ENCODE results near the gene CFHR1. TPM values are rescaled to one million over a fixed set of nuclear protein-coding genes. Genes with fewer than 3 reads are reported as not detected.
"Not testable (repeated sequence)": the region's sequence is repeated elsewhere in the genome, so short reads cannot be mapped to it uniquely, and the experiment has no call there.

CFHR1 gene
- total and polyA plus RNA-seq, 9 donors = 0.23 to 2.4 (median 0.62) TPM

DNA sequence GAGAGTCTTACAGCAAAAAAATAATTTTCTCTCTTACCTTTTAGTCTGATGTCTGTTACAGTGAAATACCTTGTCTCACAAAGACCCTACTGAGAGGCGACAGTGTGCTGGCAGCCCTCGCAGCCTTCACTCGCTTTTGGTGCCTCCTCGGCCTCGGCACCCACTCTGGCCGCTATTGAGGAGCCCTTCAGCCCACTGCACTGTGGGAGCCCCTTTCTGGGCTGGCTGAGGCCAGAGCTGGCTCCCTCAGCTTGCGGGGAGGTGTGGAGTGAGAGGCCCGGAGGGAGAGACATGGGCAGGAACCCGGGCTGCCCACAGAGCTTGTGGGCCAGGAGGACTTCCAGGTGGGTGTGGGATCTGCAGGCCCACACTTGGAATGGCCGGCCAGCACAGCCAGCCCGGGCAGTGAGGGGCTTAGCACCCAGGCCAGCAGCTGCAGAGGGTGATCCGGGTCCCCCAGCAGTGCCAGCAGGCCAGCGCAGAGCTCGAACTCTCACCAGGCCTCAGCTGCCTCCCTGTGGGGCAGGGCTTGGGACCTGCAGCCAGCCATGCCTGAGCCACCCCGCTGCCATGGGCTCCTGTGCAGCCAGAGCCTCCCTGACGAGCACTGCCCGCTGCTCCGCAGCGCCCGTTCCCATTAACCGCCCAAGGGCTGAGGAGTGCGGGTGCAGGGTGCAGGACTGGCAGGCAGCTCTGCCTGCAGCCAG lies 10.8 kb upstream of the CFHR1 start:
- Histone ChIP-seq H3K36me3 (ENCODE audit: control insufficient read depth, insufficient read depth, low read length) (no peaks in the 10 kb centered on the region), H3K4me3 (ENCODE audit: low read length) (no peak overlapping the region), H3K27me3 (ENCODE audit: control insufficient read depth, insufficient read depth, low read length) (no peaks in the 10 kb centered on the region), H3K4me1 (ENCODE audit: control insufficient read depth, insufficient read depth, low read length) (no peaks in the 10 kb centered on the region), H3K27ac (ENCODE audit: low read length) (no peak overlapping the region), H3K9me3 (replicated peaks; ENCODE audit: control insufficient read depth, low read depth, low read length) (no peaks in the 10 kb centered on the region)
- WGBS (ENCODE audit: insufficient coverage) = 85% methylated on average over 21 of the region's 22 CpGs
- DNase-seq = no peak

DNA sequence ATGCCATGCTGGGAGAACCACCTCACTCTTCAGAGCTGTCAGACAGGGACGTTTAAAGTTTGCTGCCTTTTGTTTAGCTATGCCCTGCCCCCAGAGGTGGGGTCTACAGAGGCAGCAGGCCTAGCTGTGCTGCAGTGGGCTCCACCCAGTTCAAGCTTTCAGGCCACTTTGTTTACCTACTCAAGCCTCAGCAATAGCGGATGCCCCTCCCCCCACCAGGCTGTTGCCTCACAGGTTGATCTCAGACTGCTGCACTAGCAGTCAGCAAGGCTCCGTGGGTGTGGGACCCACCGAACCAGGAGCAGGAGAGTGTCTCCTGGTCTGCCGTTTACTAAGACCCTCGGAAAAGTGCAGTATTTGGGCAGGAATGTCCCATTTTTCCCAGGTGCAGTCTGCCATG lies 2.1 kb upstream of the CFHR1 start:
- not testable (repeated sequence) for H3K9me3 ChIP-seq (replicated peaks; ENCODE audit: control insufficient read depth, low read depth, low read length); H3K27me3 ChIP-seq (ENCODE audit: control insufficient read depth, insufficient read depth, low read length); H3K36me3 ChIP-seq (ENCODE audit: control insufficient read depth, insufficient read depth, low read length); H3K27ac ChIP-seq (ENCODE audit: low read length); H3K4me3 ChIP-seq (ENCODE audit: low read length); DNase-seq; H3K4me1 ChIP-seq (ENCODE audit: control insufficient read depth, insufficient read depth, low read length)
- 43% methylated on average over 1 of the region's 6 CpGs for WGBS (ENCODE audit: insufficient coverage)

DNA sequence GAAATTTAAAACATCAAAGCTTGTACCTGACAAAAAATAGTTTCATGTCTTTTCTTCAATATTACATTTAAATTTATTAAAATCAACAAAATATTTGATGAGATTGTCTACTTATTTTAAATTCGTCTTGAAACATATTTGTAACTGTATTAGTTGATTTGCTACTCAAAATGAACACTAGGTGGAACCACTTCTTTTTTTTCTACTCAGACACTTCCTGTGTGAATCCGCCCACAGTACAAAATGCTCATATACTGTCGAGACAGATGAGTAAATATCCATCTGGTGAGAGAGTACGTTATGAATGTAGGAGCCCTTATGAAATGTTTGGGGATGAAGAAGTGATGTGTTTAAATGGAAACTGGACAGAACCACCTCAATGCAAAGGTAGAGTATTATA lies 8.3 kb downstream of the CFHR1 start:
- not testable (repeated sequence) for H3K9me3 ChIP-seq (replicated peaks; ENCODE audit: control insufficient read depth, low read depth, low read length); H3K36me3 ChIP-seq (ENCODE audit: control insufficient read depth, insufficient read depth, low read length); H3K27me3 ChIP-seq (ENCODE audit: control insufficient read depth, insufficient read depth, low read length); H3K4me1 ChIP-seq (ENCODE audit: control insufficient read depth, insufficient read depth, low read length); H3K4me3 ChIP-seq (ENCODE audit: low read length); H3K27ac ChIP-seq (ENCODE audit: low read length)
- DNase-seq = peak; percentile 49
- WGBS (ENCODE audit: insufficient coverage) = no CpG with 5 or more reads among the region's 4 CpGs

DNA sequence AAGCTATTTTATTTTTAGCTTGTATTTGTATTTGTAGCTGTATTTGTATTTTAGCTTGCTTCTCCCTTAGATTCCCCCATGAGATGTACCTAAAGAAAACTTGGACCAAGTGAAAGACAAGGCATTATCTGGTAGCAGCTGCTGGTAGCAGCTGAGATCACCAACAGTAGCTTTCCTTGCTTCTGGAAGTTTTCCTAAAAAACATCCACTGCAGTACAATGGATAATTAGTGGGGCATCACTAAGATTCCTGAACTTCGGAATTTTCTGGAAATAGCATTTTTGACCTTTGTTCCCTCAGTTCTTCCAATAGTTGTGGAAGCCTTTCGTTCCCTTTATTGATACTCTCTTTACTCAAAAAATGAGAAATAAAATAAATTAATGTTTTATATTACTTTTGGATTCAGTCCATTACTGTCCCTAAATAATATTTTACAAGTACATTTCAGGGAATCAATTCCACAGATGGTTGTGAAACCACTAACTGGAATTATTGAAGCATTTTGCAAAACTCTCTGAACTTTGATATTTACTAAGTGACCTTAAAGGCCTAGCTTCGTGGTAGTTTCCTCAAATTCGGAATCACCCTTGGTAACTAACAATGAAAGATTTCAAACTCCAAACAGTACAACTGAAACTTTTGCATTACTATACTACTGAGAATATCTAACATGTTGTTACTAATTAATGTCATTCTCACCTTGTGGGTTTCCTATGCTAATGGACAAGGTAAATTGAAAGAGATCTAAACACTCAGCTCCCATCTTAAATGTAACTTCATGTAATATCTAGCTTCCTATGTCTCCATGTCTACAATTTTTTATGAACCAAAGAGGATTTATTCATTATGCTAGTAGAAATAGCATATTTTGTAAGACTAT lies 30.3 kb downstream of the CFHR1 start:
- not testable (repeated sequence) for H3K27ac ChIP-seq (ENCODE audit: low read length); H3K9me3 ChIP-seq (replicated peaks; ENCODE audit: control insufficient read depth, low read depth, low read length); H3K4me3 ChIP-seq (ENCODE audit: low read length); H3K4me1 ChIP-seq (ENCODE audit: control insufficient read depth, insufficient read depth, low read length); H3K27me3 ChIP-seq (ENCODE audit: control insufficient read depth, insufficient read depth, low read length); H3K36me3 ChIP-seq (ENCODE audit: control insufficient read depth, insufficient read depth, low read length)
- no CpG with 5 or more reads among the region's 4 CpGs for WGBS (ENCODE audit: insufficient coverage)
- peak; percentile 36 for DNase-seq

DNA sequence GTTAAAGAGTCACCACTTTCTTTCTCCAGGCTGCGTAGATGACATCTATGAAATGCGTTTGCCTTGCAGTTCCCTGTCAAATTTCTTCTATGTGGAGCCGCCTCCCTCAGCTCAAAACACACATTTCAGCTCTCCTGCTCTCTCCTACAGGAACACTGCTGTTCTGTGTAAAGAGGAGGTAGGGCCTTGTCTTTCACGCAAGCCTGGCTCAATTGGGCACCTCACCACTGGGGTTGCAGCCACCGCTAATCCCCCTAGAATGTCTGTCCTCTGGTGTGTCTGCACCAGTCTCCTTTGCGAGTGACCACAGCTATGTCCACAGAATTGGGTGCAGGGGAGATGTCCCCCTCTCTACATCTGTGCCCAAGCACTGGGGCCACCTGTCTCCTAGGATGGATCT lies 36.5 kb downstream of the CFHR1 start:
- no peak overlapping the region for H3K4me3 ChIP-seq (ENCODE audit: low read length)
- no peaks in the 10 kb centered on the region for H3K9me3 ChIP-seq (replicated peaks; ENCODE audit: control insufficient read depth, low read depth, low read length)
- no peaks in the 10 kb centered on the region for H3K27me3 ChIP-seq (ENCODE audit: control insufficient read depth, insufficient read depth, low read length)
- no peak overlapping the region for H3K27ac ChIP-seq (ENCODE audit: low read length)
- no peak for DNase-seq
- H3K36me3 ChIP-seq (ENCODE audit: control insufficient read depth, insufficient read depth, low read length) = no peaks in the 10 kb centered on the region
- no peaks in the 10 kb centered on the region for H3K4me1 ChIP-seq (ENCODE audit: control insufficient read depth, insufficient read depth, low read length)
- no CpG with 5 or more reads among the region's 6 CpGs for WGBS (ENCODE audit: insufficient coverage)

DNA sequence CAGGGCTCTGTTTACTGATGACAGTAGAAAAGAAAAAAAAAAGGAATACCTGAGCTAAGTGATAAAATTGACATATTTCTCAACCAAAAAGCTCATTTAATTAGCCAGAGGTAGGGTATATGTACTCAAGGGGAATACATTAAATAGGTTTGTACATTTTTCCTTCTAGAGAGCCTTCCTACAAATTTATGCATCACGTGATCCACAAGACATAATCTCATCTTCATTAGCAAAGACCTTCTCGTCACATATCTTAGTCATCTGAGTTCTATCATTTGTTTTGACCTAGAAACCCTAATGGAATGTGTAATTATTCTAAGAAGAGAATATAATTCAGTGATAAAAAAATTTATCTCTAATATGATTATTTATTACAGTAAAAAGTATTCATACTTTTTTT lies 37.7 kb downstream of the CFHR1 start:
- WGBS (ENCODE audit: insufficient coverage) = no CpG with 5 or more reads among the region's 2 CpGs
- Histone ChIP-seq H3K9me3 (replicated peaks; ENCODE audit: control insufficient read depth, low read depth, low read length) (no peaks in the 10 kb centered on the region), H3K4me1 (ENCODE audit: control insufficient read depth, insufficient read depth, low read length) (no peaks in the 10 kb centered on the region), H3K27ac (ENCODE audit: low read length) (no peak overlapping the region), H3K27me3 (ENCODE audit: control insufficient read depth, insufficient read depth, low read length) (no peaks in the 10 kb centered on the region), H3K4me3 (ENCODE audit: low read length) (no peak overlapping the region), H3K36me3 (ENCODE audit: control insufficient read depth, insufficient read depth, low read length) (no peaks in the 10 kb centered on the region)
- DNase-seq = no peak

DNA sequence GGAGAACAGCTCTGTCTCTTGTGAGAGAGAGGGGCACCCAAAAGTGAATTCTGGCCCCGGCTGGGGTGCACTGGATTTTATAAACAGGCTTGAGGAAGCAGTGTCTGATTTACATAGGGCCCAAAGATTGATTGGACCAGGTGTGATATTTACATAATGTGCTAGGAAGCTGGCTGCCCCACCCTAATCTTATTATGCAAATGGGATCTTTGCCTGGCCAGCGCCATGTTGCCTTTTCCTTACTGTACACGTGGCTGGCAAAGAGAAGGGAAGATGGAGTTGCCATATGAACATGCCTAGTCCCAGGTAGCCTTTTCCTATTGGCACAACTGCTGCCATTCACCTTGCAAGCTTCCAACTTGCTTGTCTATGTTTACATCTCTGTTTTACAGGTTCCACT lies 39.3 kb downstream of the CFHR1 start:
- Histone ChIP-seq H3K4me1 (ENCODE audit: control insufficient read depth, insufficient read depth, low read length) (no peaks in the 10 kb centered on the region), H3K9me3 (replicated peaks; ENCODE audit: control insufficient read depth, low read depth, low read length) (peaks cover 2% of the 10 kb centered on the region), H3K4me3 (ENCODE audit: low read length) (no peak overlapping the region), H3K27me3 (ENCODE audit: control insufficient read depth, insufficient read depth, low read length) (no peaks in the 10 kb centered on the region), H3K27ac (ENCODE audit: low read length) (no peak overlapping the region), H3K36me3 (ENCODE audit: control insufficient read depth, insufficient read depth, low read length) (no peaks in the 10 kb centered on the region)
- WGBS (ENCODE audit: insufficient coverage) = 89% methylated on average over 1 of the region's 3 CpGs
- no peak for DNase-seq

DNA sequence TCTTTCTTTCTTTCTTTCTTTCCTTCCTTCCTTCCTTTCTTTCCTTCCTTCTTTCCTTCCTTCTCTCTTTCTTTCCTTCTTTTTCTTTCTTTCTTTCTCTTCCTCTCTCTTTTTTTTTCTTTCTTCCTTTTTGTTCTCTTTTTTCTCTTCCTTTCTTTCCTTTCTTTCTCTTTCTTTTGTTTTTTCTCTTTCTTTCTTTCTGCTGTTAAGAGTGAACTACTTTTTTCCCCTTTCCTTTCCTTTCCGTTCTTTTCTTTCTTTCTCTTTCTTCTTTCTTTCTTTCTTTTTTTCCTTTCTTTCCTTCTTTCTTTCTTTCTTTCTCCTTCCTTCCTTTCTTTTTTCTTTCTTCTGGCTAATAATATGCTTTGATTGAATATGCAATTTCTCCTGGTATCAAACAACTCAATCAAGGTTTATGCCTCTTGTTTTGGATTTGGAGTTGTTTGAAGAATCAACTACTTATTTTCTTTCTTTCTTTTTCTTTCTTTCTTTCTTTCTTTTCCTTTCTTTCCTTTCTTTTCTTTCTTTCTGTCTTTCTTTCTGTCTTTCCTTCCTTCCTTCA lies 40.9 kb downstream of the CFHR1 start:
- Histone ChIP-seq H3K27me3 (ENCODE audit: control insufficient read depth, insufficient read depth, low read length) (no peaks in the 10 kb centered on the region), H3K4me1 (ENCODE audit: control insufficient read depth, insufficient read depth, low read length) (no peaks in the 10 kb centered on the region), H3K4me3 (ENCODE audit: low read length) (no peak overlapping the region), H3K36me3 (ENCODE audit: control insufficient read depth, insufficient read depth, low read length) (no peaks in the 10 kb centered on the region), H3K27ac (ENCODE audit: low read length) (no peak overlapping the region), H3K9me3 (replicated peaks; ENCODE audit: control insufficient read depth, low read depth, low read length) (peaks cover 2% of the 10 kb centered on the region)
- DNase-seq = no peak
- WGBS (ENCODE audit: insufficient coverage) = no CpG with 5 or more reads among the region's 1 CpG

DNA sequence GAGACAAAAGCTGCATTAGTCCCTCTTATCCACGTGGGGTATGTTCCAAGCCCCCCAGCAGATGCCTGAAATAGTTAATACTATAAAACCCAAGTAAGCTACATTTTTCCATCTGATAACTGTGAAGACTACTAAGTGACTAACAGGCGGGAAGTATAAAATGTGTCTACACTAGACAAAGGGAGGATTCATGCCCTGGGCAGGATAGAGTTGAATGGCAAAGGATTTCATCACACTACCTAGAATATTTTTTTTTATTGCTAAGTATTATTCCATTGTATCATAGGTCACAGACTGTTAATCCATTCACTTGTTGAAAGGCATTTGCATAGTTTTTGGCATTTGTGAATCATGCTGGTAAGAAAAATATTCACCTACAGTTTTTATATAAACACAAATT lies 41.9 kb downstream of the CFHR1 start:
- no peak overlapping the region for H3K27ac ChIP-seq (ENCODE audit: low read length)
- no CpG with 5 or more reads among the region's 2 CpGs for WGBS (ENCODE audit: insufficient coverage)
- no peak overlapping the region for H3K4me3 ChIP-seq (ENCODE audit: low read length)
- no peaks in the 10 kb centered on the region for H3K4me1 ChIP-seq (ENCODE audit: control insufficient read depth, insufficient read depth, low read length)
- H3K27me3 ChIP-seq (ENCODE audit: control insufficient read depth, insufficient read depth, low read length) = no peaks in the 10 kb centered on the region
- peaks cover 2% of the 10 kb centered on the region for H3K9me3 ChIP-seq (replicated peaks; ENCODE audit: control insufficient read depth, low read depth, low read length)
- H3K36me3 ChIP-seq (ENCODE audit: control insufficient read depth, insufficient read depth, low read length) = no peaks in the 10 kb centered on the region
- no peak for DNase-seq

DNA sequence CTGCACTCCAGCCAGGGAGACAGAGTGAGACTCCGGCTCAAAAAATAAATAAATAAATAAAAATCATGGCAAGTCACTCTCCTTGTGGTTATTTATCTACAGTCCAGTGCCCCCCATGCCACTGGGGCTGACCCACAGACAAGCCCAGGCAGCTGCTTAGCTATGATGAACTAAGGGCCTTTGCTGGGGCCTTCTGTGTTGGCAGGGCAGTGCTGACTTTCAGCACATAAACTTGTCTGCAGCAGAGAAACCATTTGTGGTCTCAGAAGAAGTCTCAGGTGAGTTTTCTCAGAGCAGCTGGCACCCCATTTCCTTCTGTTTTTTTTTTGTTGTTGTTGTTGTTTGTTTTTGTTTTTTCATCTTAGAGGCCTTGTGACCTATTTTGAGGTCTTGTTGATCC lies 47.4 kb downstream of the CFHR1 start:
- DNase-seq = no peak
- Histone ChIP-seq H3K4me1 (ENCODE audit: control insufficient read depth, insufficient read depth, low read length) (no peaks in the 10 kb centered on the region), H3K36me3 (ENCODE audit: control insufficient read depth, insufficient read depth, low read length) (no peaks in the 10 kb centered on the region), H3K4me3 (ENCODE audit: low read length) (no peak overlapping the region), H3K9me3 (replicated peaks; ENCODE audit: control insufficient read depth, low read depth, low read length) (peaks cover 2% of the 10 kb centered on the region), H3K27me3 (ENCODE audit: control insufficient read depth, insufficient read depth, low read length) (no peaks in the 10 kb centered on the region), H3K27ac (ENCODE audit: low read length) (no peak overlapping the region)
- no CpG with 5 or more reads among the region's 1 CpG for WGBS (ENCODE audit: insufficient coverage)
